ENCODE data around the gene LRRC46.

The LRRC46 gene

GRCh38 chr17:47830396-47831002 lies 971 bp upstream of the LRRC46 start:
- no peak for DNase-seq (ENCODE audit: low read depth in 2 of 2)

- no peak for DNase-seq (ENCODE audit: low read depth in 2 of 2)
Observed at GRCh38 chr17:47831934-47832327, 461 bp downstream of the LRRC46 start.

GRCh38 chr17:47834756-47835155 lies 3.3 kb downstream of the LRRC46 start:
- no peak for DNase-seq (ENCODE audit: low read depth in 2 of 2)

GRCh38 chr17:47836601-47837000 lies 5.1 kb downstream of the LRRC46 start:
- DNase-seq (ENCODE audit: low read depth in 2 of 2), result no peak

- DNase-seq (ENCODE audit: low read depth in 2 of 2), result no peak
Observed at GRCh38 chr17:47837401-47838039, 6.0 kb downstream of the LRRC46 start.

- no peak for DNase-seq (ENCODE audit: low read depth in 2 of 2)
Observed at GRCh38 chr17:47838636-47839035, 7.2 kb downstream of the LRRC46 start.

GRCh38 chr17:47839071-47839470 lies 7.6 kb downstream of the LRRC46 start:
- DNase-seq (ENCODE audit: low read depth in 2 of 2), result no peak

- DNase-seq (ENCODE audit: low read depth in 2 of 2), result no peak
Observed at GRCh38 chr17:47840001-47840741, 8.7 kb downstream of the LRRC46 start.

- DNase-seq (ENCODE audit: low read depth in 2 of 2), result peak; percentile 62 to 82
Observed at GRCh38 chr17:47840742-47841487, 9.4 kb downstream of the LRRC46 start, which contains the start of gene SCRN2. SCRN2 (minus strand) TSS chr17:47841273; CDS start chr17:47840843, 430 bp downstream.

GRCh38 chr17:47841488-47842291 lies 10.2 kb downstream of the LRRC46 start:
- DNase-seq (ENCODE audit: low read depth in 2 of 2), result no peak

- DNase-seq (ENCODE audit: low read depth in 2 of 2), result no peak
Observed at GRCh38 chr17:47843391-47843730, 11.9 kb downstream of the LRRC46 start.

GRCh38 chr17:47844227-47844626 lies 12.8 kb downstream of the LRRC46 start:
- DNase-seq (ENCODE audit: low read depth in 2 of 2), result no peak

GRCh38 chr17:47844814-47845715 lies 13.6 kb downstream of the LRRC46 start:
- no peak for DNase-seq (ENCODE audit: low read depth in 2 of 2)

GRCh38 chr17:47845716-47846075 lies 14.2 kb downstream of the LRRC46 start:
- no peak for DNase-seq (ENCODE audit: low read depth in 2 of 2)

GRCh38 chr17:47846716-47847340 lies 15.4 kb downstream of the LRRC46 start:
- no peak for DNase-seq (ENCODE audit: low read depth in 2 of 2)

GRCh38 chr17:47847341-47848197 lies 16.1 kb downstream of the LRRC46 start:
- no peak for DNase-seq (ENCODE audit: low read depth in 2 of 2)

GRCh38 chr17:47848198-47848513 lies 16.7 kb downstream of the LRRC46 start:
- no peak for DNase-seq (ENCODE audit: low read depth in 2 of 2)

GRCh38 chr17:47850373-47850691 lies 18.9 kb downstream of the LRRC46 start:
- no peak for DNase-seq (ENCODE audit: low read depth in 2 of 2)

Data from stimulated activated CD4-positive, alpha-beta T cell treated with anti-CD3 and anti-CD28 coated beads, Interleukin-1b, Interleukin-23, amount 100 ng/mL, for 1 hour (primary cell).